ENCODE data around the gene DOP1A. TPM values are rescaled to one million over a fixed set of nuclear protein-coding genes. Genes with fewer than 3 reads are reported as not detected.

Gene DOP1A, protein sequence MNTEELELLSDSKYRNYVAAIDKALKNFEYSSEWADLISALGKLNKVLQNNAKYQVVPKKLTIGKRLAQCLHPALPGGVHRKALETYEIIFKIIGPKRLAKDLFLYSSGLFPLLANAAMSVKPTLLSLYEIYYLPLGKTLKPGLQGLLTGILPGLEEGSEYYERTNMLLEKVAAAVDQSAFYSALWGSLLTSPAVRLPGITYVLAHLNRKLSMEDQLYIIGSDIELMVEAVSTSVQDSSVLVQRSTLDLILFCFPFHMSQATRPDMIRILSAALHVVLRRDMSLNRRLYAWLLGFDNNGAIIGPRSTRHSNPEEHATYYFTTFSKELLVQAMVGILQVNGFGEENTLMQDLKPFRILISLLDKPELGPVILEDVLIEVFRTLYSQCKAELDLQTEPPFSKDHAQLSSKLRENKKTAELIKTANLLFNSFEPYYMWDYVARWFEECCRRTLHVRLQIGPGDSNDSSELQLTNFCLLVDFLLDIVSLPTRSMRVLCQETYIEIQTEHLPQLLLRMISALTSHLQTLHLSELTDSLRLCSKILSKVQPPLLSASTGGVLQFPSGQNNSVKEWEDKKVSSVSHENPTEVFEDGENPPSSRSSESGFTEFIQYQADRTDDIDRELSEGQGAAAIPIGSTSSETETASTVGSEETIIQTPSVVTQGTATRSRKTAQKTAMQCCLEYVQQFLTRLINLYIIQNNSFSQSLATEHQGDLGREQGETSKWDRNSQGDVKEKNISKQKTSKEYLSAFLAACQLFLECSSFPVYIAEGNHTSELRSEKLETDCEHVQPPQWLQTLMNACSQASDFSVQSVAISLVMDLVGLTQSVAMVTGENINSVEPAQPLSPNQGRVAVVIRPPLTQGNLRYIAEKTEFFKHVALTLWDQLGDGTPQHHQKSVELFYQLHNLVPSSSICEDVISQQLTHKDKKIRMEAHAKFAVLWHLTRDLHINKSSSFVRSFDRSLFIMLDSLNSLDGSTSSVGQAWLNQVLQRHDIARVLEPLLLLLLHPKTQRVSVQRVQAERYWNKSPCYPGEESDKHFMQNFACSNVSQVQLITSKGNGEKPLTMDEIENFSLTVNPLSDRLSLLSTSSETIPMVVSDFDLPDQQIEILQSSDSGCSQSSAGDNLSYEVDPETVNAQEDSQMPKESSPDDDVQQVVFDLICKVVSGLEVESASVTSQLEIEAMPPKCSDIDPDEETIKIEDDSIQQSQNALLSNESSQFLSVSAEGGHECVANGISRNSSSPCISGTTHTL (N-terminal part only)
- 21.4 and 23.9 TPM in 2 replicates for total RNA-seq

DNA sequence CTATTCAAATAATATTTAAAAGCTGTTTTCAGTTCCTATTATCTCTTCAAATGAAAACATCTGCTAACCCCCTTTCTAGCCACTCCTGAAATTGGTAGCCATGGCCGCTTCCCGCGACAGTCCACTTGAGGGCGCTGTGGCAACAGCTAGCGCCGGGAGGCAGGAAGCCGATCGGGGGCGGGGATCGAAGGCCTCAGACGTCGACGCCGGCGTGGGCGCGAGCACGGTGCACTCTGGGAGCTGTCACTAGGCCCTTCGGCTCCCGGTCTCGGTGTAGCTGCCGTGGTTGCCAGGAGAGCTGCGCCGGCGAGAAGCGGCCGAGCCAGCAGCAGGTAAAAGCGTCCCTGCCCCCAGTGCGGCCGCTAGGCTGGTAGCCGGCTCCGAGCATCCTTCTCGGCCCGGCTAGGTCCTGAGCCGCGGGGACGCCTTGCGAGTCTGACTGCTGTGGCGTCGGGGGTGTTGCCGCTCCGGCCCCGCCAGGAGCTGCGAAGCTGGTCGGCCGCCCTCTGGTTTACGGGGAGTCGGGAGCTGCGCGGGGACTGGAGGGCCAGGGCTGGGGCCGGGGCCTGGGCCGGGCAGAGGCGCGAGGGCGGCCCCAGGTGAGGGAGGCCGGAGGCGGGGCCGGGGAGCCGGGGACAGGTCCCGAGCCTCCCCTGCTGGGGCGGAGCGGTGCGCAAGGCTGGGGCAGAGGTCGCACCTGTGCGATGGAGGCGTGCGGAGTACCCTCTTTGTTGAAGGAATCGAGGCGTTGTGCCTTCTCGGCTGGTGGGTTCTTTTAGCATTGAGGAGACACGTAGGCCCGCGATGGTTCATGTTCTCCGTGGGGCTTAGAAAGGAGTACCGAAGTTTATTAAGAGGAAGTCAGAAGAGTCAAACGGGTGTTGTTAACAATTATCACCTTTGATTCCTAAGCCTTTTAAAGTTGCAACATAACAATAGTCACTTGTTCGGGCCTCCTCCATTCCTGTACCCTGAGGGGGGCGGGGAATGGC, at the start of gene DOP1A:
Gene DOP1A (plus strand): TSS at position 224 of the 992 bp plus-strand sequence. CDS start 29,307 bp downstream, outside the sequence.

DNA sequence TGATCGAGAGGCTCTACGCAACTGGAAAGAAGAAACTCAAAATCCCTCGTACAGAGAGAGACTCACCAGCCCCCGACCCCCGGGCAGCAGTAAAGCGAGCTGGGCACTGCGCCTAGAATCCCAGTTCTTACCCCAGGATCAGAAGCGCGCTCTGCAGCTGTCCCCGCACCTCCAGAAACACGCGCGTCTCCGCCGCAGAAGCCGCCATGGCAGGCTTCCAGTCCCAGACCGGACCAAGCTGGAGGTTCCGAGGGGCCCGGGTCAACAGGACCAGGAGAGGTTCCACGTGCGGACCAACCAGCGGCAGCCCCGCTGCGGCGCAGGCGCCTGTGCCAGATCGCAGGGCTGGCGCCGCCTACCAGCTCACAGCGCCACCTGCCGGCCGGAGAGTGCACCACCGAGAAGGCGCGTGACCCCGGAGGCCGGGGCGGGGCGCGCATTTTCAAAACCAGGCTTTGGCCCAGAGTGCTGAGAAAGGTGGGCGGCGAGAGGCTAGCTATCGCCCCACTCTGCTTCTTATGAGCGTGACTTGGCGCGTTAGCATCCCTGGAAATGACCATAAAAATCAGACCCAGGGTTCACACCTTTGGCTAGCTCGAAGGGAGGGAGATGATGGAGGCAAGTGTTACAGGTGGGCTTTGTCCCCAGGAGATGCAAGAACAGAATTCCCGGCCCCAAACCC, 1.8 kb upstream of the DOP1A start, which contains the start of gene UBE3D:
Gene UBE3D (minus strand): TSS at position 331 of the 682 bp plus-strand sequence. CDS start 123 bp downstream, at position 208.

DNA sequence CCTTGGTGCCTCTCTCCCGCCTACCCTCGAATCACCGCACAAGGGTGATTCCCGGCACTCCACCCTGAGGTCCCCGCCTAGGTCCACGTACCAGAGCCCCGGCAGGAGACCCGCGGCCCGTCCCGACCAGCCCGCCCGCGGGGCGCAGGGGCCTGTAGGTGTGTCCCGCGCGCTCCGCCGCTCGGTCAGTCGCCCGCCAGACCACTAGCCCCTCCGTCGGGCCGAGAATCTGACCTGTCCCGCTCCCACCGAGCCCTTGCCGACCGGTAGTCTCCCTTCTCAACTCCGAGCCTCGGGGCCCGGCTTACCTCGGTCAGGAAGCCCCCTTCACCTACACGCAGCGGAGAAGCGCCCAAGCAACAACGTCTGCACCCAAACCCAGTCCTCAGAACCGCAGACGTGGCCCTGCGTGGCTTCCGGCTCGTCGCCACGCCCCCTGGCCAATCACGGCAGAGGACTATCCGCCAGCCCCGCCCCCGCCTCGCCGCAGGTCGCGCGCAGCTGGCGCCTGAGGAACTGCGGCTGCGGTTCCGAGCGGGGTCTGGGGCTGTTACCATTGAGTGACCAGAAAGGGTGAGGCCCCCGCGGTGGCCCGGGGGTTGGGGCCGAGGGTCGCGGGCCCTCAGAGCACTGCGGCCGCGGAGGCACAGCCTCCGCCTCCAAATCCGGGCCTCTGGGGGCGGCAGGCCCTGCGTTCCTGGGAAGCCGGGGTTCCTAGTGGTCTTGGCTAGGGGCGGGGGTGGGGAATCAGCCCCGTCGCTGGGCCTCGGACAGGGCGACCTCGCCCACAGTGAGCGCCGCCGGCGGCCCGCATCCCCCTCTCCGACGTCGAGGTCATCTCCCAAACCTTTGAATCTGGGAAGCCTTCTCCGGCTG, 125.6 kb downstream of the DOP1A start, which contains the start of the genes PGM3 and RWDD2A:
Gene PGM3 (minus strand): TSS at position 395 of the 876 bp plus-strand sequence. CDS start 2,253 bp downstream, outside the sequence.
Gene RWDD2A (plus strand): TSS at position 487 of the 876 bp plus-strand sequence. CDS start 1,095 bp downstream, outside the sequence.

Other genes with a start within 250 kb of the DOP1A start
- 5.2 and 11.2 TPM in 2 replicates for gene UBE3D, start 1.8 kb upstream of the DOP1A start, total RNA-seq
- gene PGM3, start 125.6 kb downstream of the DOP1A start, total RNA-seq = 99.2 and 115 TPM in 2 replicates
- gene RWDD2A, start 125.7 kb downstream of the DOP1A start, total RNA-seq = 2.9 and 3.8 TPM in 2 replicates

Data from epithelial cell of umbilical artery (primary cell).